SU-DHL-6 (cell line): Measurements from ENCODE around the gene PRPF18.

Source experiments
- CTCF ChIP-seq: fragments of 200-600 bp; sonication (generic); IDR thresholded peaks from one replicate; pipeline ENCODE4 v1.5.1; 2017; ENCODE audit warnings: antibody characterized with exemption, mild to moderate bottlenecking, low read length, moderate library complexity; ENCODE audit not compliant: insufficient read depth, poor library complexity, severe bottlenecking
- EZH2phosphoT487 ChIP-seq: fragments of 200-600 bp; sonication (generic), shearing (Covaris generic); conservative IDR thresholded peaks from 2 replicates; pipeline ENCODE4 v1.6.1; 2018; ENCODE audit warnings: mild to moderate bottlenecking, antibody characterized with exemption, low read length, moderate library complexity, mixed read lengths

- TF ChIP-seq CTCF: no peak
- TF ChIP-seq EZH2phosphoT487: no peak
Observed at GRCh38 chr10:13658264-13658663, 71.5 kb downstream of the PRPF18 start.
